T-helper 2 cell treated with Interferon-gamma antibody and Interleukin-4, amounts not matched to agents 100 ng/mL and 5 ng/mL, for 36 hours (primary cell): ENCODE data around the gene KRT37. TPM values are rescaled to one million over a fixed set of nuclear protein-coding genes. Genes with fewer than 3 reads are reported as not detected.

Source experiments
- intact Hi-C: fragments of 100-400 bp; cut with micrococcal nuclease; formaldehyde crosslinking; loops from one replicate; pipeline ENCODE4 v1.15.1; 2023
- total RNA-seq: library from RNA; stranded (reverse); gene quantifications from 2 replicates; pipeline ENCODE4 v1.2.3, GENCODE V29; 2022

Gene KRT37
- total RNA-seq: not detected in 2 replicates

DNA sequence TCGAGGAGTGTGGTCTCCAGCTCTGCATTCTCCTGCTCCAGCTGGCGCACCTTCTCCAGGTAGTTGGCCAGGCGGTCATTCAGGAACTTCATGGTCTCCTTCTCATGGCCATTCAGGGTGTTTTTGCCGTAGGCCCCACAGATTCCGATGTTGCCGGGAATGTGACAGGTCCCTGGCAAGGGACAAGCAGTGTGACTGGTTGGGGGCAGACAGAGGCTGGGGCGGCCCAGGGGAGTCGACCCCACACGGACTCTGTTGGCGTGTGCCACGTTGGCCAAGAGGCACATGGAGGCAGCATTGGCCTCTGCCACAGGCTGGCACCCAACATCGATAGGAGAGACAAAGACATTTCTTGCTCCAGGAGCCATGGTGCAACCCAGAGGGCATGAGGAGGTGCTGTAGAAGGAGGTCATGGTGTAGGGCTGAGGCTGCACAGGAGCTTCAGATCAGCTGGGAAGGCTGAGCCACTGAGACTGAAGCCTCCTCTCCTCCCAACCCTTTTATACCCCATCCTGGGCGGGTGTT, at the start of gene KRT37:
TSS of gene KRT37 (minus strand) at position 475 of the 525 bp plus-strand sequence. CDS start at position 413, 62 bp downstream.
- intact Hi-C loops: no loop called here

DNA sequence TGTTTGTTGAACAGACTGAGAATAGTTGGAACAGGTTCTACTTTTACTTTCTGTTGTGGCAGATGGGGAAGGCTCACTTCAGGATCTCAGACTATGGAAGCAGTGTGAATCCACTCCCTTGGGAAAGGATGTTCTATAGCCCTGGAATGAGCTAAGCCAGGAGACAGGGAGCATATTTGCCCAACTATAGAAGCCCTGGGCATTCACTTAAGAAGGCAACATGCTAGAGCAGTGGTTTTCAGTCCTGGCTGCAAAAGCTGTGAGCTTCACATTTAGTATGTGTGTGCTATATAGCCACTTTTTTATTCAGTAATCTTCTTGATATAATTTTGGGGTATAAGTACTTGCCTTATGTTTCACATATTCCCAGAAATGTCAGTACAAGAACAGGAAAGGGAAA, 44.0 kb upstream of the KRT37 start:
- intact Hi-C loops: no loop called here

DNA sequence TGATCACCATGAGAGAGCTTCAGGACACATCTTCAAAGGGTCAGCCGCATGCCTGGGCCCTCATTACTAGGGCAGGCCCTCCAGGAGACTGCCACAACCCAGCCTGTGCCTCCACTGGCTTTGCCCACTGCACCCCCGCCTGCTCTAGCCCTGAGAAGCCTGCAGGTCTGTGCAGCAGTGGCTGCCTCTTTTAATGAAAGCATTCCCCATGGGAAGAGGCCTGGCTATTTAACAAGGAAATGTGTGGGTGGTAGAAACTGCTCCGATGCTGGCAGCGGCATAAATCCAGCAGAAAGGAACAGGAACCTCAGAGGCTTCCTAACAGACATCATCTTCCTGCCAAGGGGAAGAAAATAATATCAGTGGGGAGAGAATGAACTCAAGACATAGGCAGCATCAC, 43.2 kb upstream of the KRT37 start:
- intact Hi-C loops: no loop called here

DNA sequence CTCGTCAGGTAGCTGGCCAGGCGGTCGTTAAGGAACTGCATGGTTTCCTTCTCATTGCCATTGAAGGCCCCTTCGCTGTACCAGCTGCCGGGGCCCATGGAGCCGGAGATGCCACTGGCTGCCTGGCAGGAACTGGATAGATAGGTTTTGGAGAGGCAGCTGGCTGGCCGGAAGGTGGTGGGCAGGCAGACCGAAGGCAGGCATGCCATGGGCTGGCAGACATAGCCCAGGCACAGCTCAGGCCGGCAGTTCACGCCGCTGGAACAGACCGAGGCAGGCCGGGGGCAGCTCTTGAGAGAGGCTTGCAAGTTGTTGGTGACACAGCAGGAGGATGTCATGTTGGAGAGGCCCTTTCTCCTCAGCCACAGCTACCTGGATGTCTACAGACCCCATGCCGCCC, 42.6 kb upstream of the KRT37 start, which contains the start of gene KRT32:
TSS of gene KRT32 (minus strand) at position 399 of the 400 bp plus-strand sequence. CDS start at position 338, 61 bp downstream.
- intact Hi-C loops: no loop called here

DNA sequence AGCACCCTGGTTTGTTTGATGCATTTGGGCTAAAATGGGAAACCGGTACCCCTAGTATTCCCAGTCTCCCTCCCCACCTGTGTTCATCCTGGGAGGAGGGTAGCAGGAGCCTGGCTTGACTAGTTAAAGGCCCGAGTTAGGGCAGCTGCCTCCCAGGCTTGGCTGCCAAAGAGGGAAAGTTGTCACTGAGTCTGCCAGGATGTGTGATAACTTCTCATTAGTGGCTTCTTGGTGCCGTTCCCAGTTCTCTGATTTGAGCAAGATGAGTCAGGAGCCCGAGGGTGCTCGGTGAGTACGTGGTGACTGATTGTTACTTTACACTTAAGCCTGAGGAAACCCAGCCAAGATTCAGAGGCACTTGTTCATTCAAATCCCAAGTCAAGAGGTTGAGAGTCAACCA, 40.3 kb upstream of the KRT37 start:
- intact Hi-C loops: no loop called here

DNA sequence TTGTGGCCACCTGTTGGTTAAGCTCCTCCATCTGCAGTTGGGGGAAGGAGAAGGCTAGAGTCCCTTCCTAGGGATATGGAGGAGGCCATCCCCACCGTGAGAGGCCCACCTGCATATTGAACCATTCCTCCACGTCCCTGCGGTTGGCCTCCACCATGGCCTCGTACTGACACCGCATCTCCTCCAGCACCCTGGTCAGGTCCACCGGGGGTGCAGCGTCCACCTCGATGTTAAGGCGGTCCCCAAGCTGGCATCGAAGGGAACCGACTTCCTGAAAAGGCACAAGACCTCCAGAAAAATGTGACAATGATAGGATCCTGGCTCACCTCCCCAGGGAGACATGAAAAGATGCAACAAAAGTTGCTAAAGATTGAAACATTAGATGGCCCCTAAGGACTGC, 39.8 kb upstream of the KRT37 start:
- intact Hi-C loops: no loop called here

DNA sequence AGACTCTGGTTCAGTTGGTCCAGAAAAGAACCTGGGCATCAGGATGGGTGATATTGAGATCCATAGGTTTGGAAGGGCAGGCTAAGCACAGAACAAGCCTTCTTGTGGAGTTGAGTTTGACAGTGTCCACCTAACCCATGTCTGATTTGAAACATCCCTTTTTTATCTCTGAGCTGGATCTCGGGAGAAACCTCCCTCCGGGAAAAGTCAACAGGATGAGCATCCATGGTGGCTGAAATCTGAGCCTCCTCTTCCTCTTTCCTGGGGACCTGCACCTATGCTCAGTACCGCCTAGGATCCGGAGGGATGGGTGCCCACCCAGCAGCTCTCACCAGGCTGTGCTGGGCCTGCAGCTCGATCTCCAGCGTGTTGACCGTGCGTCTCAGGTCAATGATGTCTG, 39.4 kb upstream of the KRT37 start:
- intact Hi-C loops: no loop called here

DNA sequence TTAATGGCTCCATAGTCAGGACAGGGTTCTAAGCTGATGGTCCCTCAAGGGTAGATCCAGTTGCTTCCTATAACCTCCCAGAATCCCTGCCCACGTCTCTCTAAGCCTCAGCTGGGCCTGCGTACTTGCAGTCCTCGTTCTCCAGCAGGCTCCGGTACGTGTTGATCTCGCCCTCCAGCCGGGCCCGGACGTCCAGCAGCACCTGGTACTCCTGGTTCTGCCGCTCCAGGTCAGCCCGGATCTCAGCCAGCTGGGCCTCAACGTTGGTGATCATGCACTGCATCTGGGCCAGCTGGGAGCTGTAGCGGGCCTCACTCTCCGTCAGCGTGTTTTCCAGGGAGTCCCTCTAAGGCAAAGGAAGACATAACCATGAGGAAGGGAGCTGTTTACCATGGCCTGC, 38.3 kb upstream of the KRT37 start:
- intact Hi-C loops: no loop called here

DNA sequence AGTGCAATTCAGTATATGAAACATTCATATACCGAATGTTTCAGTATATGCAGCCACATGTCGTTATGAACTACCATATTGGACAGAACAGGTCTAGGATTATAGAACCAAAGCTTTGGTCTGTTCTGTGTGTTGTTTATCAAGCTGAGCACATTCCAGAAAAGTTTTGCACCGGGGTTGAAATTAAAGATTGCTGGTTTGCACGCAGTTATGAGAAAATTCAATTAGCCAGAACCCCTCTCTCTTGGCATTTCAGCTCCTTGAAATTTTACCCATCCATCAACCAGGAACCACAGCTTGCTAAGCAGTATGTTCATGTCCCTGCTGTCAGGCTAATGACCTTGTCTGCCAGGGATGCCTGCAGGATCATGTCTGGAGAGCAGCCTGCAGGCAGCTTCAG, 33.3 kb upstream of the KRT37 start:
- intact Hi-C loops: no loop called here

DNA sequence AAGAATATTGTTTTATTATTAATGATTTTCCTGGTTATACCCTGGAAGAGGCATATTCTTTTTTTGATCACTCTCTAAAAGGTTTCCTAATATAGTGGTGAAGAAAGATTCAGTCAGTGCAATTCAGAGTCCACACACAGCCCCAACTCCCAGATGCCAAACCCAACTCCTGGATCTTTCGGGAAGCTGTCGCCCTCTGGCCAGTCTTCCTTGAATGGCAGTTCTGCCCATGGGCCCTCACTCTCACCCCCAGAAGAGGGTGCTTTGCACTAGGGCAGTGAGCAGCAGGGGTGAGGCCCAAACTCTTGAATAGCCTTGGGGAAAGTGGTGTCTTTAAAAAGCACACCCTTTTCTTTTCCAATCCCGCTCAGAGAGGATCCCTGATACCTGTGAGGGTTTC, 31.8 kb upstream of the KRT37 start:
- intact Hi-C loops: no loop called here

DNA sequence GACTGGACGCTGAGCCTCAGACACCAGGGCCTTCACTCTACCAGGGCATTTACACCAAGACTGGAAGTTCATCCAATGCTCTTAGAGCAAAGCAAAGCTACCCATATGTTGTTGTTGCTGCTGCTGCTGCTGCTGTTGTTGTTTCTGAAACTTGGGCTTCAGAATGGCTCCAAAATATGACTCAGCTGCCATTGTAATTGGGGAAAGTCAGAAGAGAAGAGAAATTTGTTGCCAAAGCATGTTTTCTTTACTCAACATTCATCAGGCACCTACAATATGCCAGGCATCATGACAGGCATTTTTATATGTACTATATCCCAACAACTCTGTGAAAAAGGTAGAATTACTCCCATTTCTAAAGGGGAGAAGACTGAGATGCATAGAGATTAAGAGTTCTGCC, 30.9 kb upstream of the KRT37 start:
- intact Hi-C loops: no loop called here

DNA sequence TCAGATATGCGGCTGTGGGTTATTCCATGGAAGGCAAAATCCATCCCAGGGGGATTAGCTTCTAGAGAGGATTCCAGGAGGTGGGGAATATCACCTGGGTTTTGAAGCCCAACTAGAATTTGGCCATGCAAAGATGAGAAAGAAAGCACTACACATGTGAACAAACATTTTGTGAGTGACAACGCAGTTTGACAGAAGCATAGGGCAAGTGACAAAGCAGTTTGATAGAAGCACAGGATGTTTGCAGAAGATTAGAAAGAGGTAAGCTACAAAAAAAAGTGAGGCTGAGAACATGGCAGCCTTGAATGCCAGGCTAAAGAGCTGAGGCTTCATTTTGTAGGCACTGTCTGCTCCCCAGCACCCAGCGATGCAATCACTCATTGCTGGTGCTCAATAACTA, 28.7 kb upstream of the KRT37 start:
- intact Hi-C loops: no loop called here

DNA sequence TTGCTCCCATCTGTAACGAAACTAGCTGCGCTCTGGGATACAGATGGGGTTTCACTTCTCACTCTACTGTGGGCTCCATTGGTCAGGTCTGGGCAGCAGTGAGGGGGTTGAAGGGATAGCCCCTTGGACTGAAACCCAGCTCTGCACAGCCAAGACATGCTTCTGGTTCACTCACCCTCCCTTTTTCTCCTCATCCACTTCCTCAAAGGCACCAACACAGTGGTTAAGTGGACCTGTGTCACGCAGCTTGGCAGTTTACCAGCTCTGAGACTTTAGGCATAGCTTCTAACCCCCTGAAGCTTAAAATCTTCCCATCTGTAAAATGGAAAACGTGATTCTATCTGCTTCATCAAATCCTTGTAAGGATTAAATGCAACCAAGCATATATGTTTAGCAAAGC, 27.9 kb upstream of the KRT37 start:
- intact Hi-C loops: no loop called here

DNA sequence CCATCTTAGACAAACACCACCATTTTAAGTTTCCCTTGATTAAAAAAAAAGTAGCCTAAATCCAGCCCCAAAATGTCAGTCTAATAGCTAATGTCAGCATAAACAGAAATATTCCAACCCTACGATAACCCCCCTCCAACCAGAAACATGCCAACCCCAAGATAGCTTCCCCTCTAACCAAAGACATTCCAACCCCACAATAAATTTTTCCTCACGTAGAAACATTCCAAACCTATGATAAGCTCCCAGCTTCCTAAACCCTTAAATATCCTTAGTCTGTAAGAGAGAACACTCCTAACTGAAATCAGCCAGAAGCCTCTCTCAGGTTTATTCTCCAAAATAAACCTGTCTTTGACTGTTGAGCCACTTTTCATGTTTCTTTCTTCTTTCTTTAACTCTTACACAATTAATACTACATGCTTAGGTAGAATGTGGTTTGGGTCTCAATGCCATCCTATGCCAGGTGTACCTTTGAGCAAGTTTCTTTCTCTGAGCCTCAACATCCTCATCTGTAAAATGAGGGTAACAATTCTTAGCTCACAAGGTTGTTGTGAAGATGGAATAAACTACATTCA, 26.9 kb upstream of the KRT37 start:
- intact Hi-C loops: no loop called here

DNA sequence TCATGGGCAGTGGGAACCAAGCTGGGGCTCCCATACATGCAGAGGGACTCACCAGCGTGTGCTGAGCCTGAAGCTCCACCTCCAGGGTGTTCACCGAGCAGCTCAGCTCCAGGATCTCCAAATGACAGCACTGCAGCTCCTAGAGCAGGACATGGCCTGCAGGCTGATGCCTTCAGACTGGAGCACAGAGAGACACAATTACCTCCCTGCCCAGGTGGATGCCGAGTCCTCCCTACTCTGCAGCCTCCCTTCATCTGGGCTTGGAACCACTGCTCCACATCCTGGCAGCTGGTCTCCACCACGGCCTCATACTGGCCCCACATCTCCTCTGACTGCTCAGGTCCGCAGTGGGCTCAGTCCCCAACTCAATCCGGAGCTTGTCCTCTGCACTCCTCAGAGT, 24.6 kb upstream of the KRT37 start:
- intact Hi-C loops: no loop called here

DNA sequence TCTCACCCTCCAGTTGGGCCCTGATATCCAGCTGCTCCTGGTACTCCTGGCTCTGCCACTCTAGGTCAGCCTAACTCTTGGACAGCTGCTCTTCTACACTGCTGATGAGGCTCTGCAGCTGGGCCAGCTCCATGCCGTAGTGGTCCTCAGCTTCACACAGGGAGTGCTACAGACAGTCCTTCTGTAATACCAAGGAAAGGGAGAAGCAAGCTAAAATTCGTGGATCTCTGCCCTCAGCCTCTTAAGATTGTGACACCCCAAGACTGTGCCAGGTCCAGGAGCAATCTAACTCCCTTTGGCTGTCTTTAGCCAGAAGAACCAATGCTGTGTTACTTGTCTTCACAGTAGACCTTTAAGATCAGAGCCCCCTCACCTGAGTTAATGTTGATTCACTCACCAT, 24.1 kb upstream of the KRT37 start:
- intact Hi-C loops: no loop called here

DNA sequence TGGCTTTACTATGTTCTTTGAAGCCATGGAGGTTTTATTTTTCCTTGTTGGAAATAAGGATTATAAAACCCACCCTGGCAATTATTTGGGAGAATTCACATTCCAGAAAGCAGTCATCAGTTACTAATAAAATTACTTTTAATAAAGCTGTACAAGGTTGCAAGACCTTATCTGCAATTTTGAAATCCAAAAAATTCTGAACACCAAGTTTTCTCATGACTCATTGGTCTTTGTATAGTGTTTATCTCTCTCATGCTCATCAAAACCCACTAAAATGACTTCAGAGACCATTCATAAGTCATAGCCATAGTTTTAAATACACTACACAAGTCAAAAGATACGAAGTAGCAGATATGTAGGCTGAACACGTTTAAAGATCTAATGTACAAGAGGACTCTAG, 22.4 kb upstream of the KRT37 start:
- intact Hi-C loops: no loop called here

DNA sequence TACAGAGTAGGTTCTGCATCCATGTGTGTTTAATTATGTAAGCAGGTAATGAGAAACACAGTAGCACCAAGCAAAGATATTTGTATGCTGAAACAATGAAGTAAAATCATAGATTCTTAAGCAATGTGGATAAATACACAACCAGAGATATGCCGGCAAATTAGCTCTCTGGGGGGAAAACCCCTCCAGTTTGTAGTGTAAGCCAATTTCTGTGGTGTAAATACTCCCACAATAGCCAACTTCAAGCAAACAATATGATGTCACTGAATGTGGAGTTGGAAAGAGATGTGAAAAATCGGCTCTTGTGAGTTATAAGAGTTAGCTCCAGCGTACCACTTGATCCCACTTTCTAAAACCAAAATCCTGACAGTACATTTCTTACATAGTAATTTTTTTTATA, 20.3 kb upstream of the KRT37 start:
- intact Hi-C loops: no loop called here

DNA sequence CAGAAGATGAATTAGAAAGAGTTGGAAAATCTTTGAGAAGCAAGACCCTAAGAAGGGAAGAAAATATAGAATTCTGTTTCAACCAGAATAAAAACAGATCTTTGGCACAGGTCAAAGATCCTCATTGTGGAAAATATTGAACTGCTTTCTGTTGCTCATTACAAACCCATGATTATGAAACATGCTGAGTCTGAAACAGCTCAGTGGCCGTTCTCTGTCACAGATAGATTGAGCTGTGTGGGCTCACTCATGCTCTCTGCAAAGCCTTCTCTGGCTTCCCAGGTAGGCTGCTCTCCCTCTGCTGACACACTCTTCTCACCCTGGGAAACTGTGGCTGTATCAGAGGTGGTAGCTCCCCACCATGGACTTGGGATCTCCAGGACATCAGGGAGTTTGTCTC, 19.8 kb upstream of the KRT37 start:
- intact Hi-C loops: no loop called here

DNA sequence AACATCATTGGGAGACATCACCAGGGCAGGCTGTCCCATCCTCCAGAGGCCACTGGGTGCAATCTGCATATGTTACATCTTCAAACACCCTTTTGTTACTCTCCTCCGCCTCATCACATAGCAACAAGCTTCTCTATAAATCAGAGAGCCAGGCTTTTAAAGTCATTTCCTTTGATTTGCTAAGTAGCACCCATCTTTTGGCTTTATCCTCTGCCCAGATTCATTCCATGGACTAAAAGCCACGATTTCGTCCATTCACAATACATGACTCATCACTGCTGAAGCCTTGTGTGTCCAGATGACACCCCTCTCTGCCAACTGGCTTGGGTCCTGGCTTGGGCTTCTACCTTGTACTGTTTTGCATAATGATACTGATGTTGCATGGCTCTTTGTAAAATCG, 18.4 kb upstream of the KRT37 start:
- intact Hi-C loops: no loop called here

DNA sequence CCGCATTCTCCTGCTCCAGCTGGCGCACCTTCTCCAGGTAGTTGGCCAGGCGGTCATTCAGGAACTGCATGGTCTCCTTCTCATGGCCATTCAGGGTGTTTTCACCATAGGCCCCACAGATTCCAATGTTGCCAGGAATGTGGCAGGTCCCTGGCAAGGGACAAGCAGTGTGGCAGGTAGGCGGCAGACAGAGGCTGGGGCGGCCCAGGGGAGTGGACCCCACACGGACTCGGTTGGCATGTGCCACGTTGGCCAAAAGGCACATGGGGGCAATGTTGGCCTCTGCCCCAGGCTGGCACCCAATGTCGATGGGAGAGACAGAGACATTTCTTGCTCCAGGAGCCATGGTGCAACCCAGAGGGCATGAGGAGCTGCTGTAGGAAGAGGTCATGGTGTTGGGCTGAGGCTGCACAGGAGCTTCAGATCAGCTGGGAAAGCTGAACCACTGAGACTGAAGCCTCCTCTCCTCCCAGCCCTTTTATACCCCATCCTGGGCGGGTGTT, 16.2 kb upstream of the KRT37 start, which contains the start of gene KRT38:
TSS of gene KRT38 (minus strand) at position 453 of the 503 bp plus-strand sequence. CDS start at position 391, 62 bp downstream.
- intact Hi-C loops: no loop called here

DNA sequence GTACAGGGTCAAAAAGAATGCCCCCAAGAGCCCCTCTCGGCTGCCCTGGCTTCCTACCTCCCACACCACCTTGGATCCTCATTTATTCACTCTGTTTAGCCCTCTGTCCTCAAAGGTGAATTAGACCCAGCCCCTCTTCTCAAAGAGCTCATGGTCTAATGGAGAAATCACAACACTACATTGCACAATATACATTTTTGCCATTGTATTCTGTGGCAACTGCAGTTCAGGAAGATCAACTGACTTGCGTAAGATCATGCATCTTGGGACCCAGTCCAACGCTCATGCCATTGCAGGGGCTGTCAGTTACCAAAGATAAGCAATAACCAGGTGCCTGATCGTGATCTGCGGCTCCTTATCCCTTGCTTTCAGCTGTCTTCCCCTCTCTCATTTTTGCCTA, 15.0 kb upstream of the KRT37 start:
- intact Hi-C loops: no loop called here

DNA sequence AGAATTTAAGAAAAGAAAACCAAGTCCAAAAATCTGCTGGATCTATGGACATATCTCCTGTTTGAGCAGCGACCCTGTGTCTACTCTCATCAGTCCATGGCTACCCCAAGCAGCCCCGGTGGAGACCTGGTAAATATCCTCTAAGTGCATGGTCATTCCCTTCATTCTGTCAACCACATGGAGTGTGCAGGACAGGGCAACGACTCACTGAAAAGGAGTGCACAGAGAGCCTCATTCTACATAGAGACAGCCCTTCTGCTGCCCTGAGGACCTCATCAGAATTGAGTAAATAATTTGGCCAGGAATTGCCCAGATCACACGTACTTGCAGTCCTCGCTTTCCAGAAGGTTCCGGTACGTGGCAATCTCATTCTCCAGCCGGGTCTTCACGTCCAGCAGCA, 13.4 kb upstream of the KRT37 start:
- intact Hi-C loops: no loop called here
